Spleen (tissue), 11 donors: Measurements from ENCODE around the gene PAWR. TPM values are rescaled to one million over a fixed set of nuclear protein-coding genes. Genes with fewer than 3 reads are reported as not detected.
"Not testable (repeated sequence)": the region's sequence is repeated elsewhere in the genome, so short reads cannot be mapped to it uniquely, and the experiment has no call there.

Experiments
- DNase-seq: peaks from one replicate; pipeline ENCODE4 v3.0.0-alpha.2; 2020
- H3K27ac ChIP-seq, 8 donors: fragments of 200-600 bp; sonication (generic) in 7 of 8; 1 replicate in 4 of 8; 2 replicates in 4 of 8; pipeline versions ENCODE4 v1.5.0 to v1.8.0; 2016 to 2021; ENCODE audit warnings: inconsistent platforms in 4 of 8, mild to moderate bottlenecking in 4 of 8, moderate library complexity in 1 of 8
- H3K27me3 ChIP-seq, 7 donors: fragments of 200-600 bp; sonication (generic) in 6 of 7; replicated peaks in 1 of 7; 1 replicate in 4 of 7; 2 replicates in 3 of 7; pipeline versions ENCODE4 v1.5.0 to v1.8.0; 2016 to 2021; ENCODE audit warnings: inconsistent platforms in 3 of 7, mild to moderate bottlenecking in 1 of 7
- H3K36me3 ChIP-seq, 6 donors: fragments of 200-600 bp; sonication (generic) in 5 of 6; 1 replicate in 4 of 6; 2 replicates in 2 of 6; pipeline versions ENCODE4 v1.5.0 to v1.8.0; 2016 to 2021; ENCODE audit warnings: inconsistent platforms in 2 of 6
- H3K4me1 ChIP-seq, 6 donors: fragments of 200-600 bp; sonication (generic) in 5 of 6; 1 replicate in 3 of 6; 2 replicates in 3 of 6; pipeline versions ENCODE4 v1.5.0 to v1.8.0; 2016 to 2021; ENCODE audit warnings: inconsistent platforms in 3 of 6
- H3K4me3 ChIP-seq, 8 donors: fragments of 200-600 bp; sonication (generic) in 7 of 8; 1 replicate in 4 of 8; 2 replicates in 4 of 8; pipeline versions ENCODE4 v1.5.0 to v1.8.0; 2016 to 2021; ENCODE audit warnings: inconsistent platforms in 4 of 8, mild to moderate bottlenecking in 4 of 8, moderate library complexity in 2 of 8
- H3K9me3 ChIP-seq, 8 donors: fragments of 200-600 bp; sonication (generic) in 7 of 8; 1 replicate in 4 of 8; 2 replicates in 4 of 8; pipeline versions ENCODE4 v1.5.0 to v1.8.0; 2016 to 2021; ENCODE audit warnings: inconsistent platforms in 4 of 8
- CTCF ChIP-seq, 11 experiments: fragments of 200-600 bp in 7 of 11; fragments of 450-650 bp in 4 of 11; sonication (generic) in 4 of 11; IDR thresholded peaks in 8 of 11; conservative IDR thresholded peaks in 3 of 11; 1 replicate in 7 of 11; 2 replicates in 4 of 11; pipeline versions ENCODE4 v1.4.0 to v1.8.0; 2016 to 2021; ENCODE audit warnings: antibody characterized with exemption in 11 of 11, inconsistent platforms in 4 of 11, mild to moderate bottlenecking in 1 of 11
- POLR2A ChIP-seq, 3 donors: fragments of 450-650 bp; IDR thresholded peaks; one replicate each; pipeline ENCODE4 v1.5.1; 2017; ENCODE audit warnings: antibody characterized with exemption in 3 of 3, mild to moderate bottlenecking in 1 of 3
- POLR2AphosphoS5 ChIP-seq, 3 donors: sonication (generic); formaldehyde crosslinking; IDR thresholded peaks; one replicate each; pipeline ENCODE4 v1.5.1; 2017; ENCODE audit warnings: antibody characterized with exemption in 3 of 3
- WGBS, 5 donors: extraction: QIAGEN DNeasy Blood & Tissue Kit in 3 of 5; methylation state at CpG; one replicate each; pipeline versions ENCODE4 v1.1.5 to v1.1.7; 2013 to 2018; 5-methylcytosine and 5-hydroxymethylcytosine counted together
- intact Hi-C: fragments of 100-400 bp; cut with DNase I; formaldehyde crosslinking; loops from one replicate; pipeline ENCODE4 v1.15.0; 2023; ENCODE audit warnings: low total_unique reads
- polyA plus RNA-seq, 3 donors: library from polyadenylated mRNA; stranded (reverse); fragments of 200-250 nt; gene quantifications; one replicate each; pipeline ENCODE4 v1.2.1, GENCODE V29; 2013
- total RNA-seq, 7 donors: library from RNA; depleted of rRNA in 3 of 7; stranded (reverse); fragments of >200 nt in 3 of 7; fragmentation: NEBNext Ultra II Directional in 4 of 7; extraction: Animal tissue kit (Norgen Biotek cat#: 25700) in 4 of 7; gene quantifications; one replicate each; pipeline versions ENCODE4 v1.1.0 to v1.2.1, GENCODE V29; 2016 to 2021
- donor health status: healthy with polysubstance abuse.
- donor health status: DM: no; HTN: no; CAD: no; lungs with moderate emphysema.
- donor health status: DM: no; HTN: no; CAD: no.
- donor health status: Bipolar disorder and iron deficiency.
- donor health status: healthy.
- donor health status: DM: no; HTN: no; CAD: no.
- donor health status: DM: yes; HTN: yes; CAD: no.

Gene PAWR
- total and polyA plus RNA-seq, 10 donors = 16.1 to 38.0 (median 30.3) TPM

DNA sequence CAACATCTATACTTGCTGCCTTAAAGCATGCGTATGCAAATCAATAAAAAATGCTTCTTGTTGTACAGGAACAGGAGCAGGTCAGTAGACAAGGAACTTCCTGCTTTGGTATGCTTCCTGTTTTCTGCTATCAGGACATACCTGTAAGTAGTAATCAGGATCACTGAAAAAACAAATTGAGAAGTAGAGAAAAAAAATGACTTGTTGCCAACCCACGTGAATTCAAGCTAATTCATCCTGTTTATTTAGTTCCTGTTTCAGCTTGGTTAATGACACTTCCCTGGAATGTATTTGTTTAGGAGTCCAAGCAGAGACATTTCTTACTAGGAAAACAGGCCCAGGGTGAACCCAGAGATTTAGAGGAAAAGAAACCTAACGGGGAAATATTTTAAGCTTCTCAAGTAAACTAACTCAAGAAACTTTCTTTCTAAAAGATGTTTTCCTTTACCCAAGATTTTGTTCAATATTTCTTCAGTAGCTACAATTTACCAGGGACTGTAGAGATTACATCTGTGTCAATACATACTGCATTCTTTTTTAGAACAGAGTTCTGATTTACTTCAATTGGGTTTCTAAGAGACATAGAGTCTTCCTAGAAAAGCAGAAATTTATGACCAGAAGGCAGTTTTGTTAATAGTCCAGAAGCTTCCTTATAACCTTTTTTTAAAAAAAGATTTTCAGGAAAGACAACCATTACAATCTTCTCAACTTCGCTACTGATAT is 124.2 kb downstream of the PAWR start:
- TF ChIP-seq CTCF (IDR thresholded peaks at IDR 0.05 in 8 of 11, conservative IDR thresholded peaks at IDR 0.05 in 3 of 11) (no peak), POLR2AphosphoS5 (IDR thresholded peaks at IDR 0.05) (no peak), POLR2A (IDR thresholded peaks at IDR 0.05) (no peak)
- no peak for DNase-seq
- peaks cover 0 to 3% (median 0%) of the 10 kb centered on the region in 6 donors for H3K4me1 ChIP-seq
- H3K27ac ChIP-seq = no peak overlapping the region
- WGBS, 5 donors = 62 to 77% (median 67%) methylated on average over 4 of the region's 4 CpGs
- H3K27me3 ChIP-seq = no peaks in the 10 kb centered on the region
- no peak overlapping the region for H3K4me3 ChIP-seq
- peaks cover 0 to 13% (median 0%) of the 10 kb centered on the region in 6 donors for H3K36me3 ChIP-seq
- H3K9me3 ChIP-seq = peaks cover 0 to 27% (median 17%) of the 10 kb centered on the region in 8 donors
- intact Hi-C loops = no loop called here

DNA sequence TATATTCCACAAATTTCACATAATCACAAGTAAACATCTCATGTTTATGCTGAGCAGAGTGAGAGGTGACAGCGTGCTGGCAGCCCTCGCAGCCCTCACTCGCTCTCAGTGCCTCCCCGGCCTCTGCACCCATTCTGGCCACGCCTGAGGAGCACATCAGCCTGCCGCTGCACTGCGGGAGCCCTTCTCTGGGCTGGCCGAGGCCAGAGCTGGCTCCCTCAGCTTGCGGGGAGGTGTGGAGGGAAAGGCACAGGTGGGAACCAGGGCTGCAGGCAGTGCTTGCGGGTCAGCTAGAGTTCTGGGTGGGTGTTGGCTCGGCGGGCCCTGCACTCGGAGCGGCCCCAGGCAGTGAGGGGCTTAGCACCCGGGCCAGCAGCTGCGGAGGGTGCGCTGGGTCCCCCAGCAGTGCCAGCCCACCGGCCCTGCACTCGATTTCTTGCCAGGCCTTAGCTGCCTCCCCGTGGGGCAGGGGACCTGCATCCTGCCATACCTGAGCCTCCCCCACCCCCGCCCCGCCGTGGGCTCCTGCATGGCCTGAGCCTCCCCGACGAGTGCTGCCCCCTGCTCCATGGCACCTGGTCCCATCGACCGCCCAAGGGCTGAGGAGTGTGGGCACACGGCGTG is 125.9 kb downstream of the PAWR start:
- H3K27ac ChIP-seq, H3K4me1 ChIP-seq, intact Hi-C loops, DNase-seq, H3K27me3 ChIP-seq, H3K4me3 ChIP-seq: not testable (repeated sequence)
- peaks cover 0 to 22% (median 12%) of the 10 kb centered on the region in 8 donors for H3K9me3 ChIP-seq
- WGBS, 5 donors = 93 to 97% (median 97%) methylated on average over 17 to 29 of the region's 29 CpGs
- H3K36me3 ChIP-seq = peaks cover 0 to 17% (median 0%) of the 10 kb centered on the region in 6 donors

DNA sequence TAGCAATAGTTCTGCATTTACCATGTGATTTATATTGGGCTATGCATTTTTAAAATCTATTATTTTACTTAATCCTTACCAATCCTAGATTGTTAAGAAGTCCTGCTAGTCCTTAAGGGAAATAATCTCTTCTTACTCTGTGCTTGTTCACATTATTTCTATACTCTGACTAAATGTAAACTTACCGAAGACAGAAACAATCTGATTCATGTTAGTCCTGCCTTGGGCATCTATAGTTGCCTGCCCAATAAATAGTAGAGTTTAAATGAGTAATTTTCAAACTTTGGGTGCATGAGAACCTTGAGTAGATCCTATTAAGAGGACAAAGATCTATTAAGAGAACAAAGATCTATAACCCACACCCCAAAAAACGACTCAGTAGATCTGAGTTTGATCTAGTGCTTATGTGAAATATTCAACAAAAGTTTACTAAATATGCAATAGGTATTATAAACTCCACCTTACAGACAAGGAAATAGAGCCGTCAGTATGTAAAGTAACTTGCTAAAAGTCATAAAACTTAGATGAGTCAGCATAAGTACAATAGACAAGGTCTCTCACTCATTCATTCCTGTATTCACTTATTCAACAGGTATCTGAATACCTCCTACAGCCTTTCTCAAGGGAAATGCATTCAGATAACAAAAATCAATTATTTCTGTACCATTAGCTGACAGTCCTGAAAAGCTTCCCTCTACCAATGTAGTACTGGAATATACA is 127.6 kb downstream of the PAWR start:
- Histone ChIP-seq H3K4me1 (peaks cover 0 to 3% (median 0%) of the 10 kb centered on the region in 6 donors), H3K27me3 (no peaks in the 10 kb centered on the region), H3K4me3 (no peak overlapping the region), H3K27ac (no peak overlapping the region), H3K9me3 (peaks cover 0 to 22% (median 12%) of the 10 kb centered on the region in 8 donors), H3K36me3 (peaks cover 0 to 17% (median 0%) of the 10 kb centered on the region in 6 donors)
- WGBS, 5 donors = 69 to 89% (median 76%) methylated on average over 3 of the region's 3 CpGs
- intact Hi-C loops = no loop called here
- DNase-seq = no peak
- TF ChIP-seq POLR2A (IDR thresholded peaks at IDR 0.05) = no peak
- TF ChIP-seq POLR2AphosphoS5 (IDR thresholded peaks at IDR 0.05) = no peak
- TF ChIP-seq CTCF (IDR thresholded peaks at IDR 0.05 in 8 of 11, conservative IDR thresholded peaks at IDR 0.05 in 3 of 11) = no peak

GRCh38 chr12:79561401-79562132 is 129.2 kb downstream of the PAWR start:
- Histone ChIP-seq H3K9me3 (peaks cover 0 to 22% (median 12%) of the 10 kb centered on the region in 8 donors), H3K36me3 (peaks cover 0 to 17% (median 0%) of the 10 kb centered on the region in 6 donors), H3K4me3 (no peak overlapping the region), H3K4me1 (peaks cover 0 to 13% (median 8%) of the 10 kb centered on the region in 6 donors), H3K27ac (no peak overlapping the region), H3K27me3 (no peaks in the 10 kb centered on the region)
- 94 to 98% (median 96%) methylated on average over 15 to 35 of the region's 35 CpGs for WGBS, 5 donors
- intact Hi-C loops = no loop called here
- no peak for DNase-seq
- TF ChIP-seq POLR2AphosphoS5 (IDR thresholded peaks at IDR 0.05) (no peak), CTCF (IDR thresholded peaks at IDR 0.05 in 8 of 11, conservative IDR thresholded peaks at IDR 0.05 in 3 of 11) (no peak), POLR2A (IDR thresholded peaks at IDR 0.05) (no peak)
